Activated CD8-positive, alpha-beta memory T cell treated with anti-CD3 and anti-CD28 coated beads for 4 hours (primary cell): Measurements from ENCODE around the gene TCEAL1.

Experiments
- DNase-seq, 2 donors: peaks; one replicate each; pipeline ENCODE4 v3.0.0-alpha.2; 2020; ENCODE audit warnings: low read depth in 2 of 2

TCEAL1 gene

DNA sequence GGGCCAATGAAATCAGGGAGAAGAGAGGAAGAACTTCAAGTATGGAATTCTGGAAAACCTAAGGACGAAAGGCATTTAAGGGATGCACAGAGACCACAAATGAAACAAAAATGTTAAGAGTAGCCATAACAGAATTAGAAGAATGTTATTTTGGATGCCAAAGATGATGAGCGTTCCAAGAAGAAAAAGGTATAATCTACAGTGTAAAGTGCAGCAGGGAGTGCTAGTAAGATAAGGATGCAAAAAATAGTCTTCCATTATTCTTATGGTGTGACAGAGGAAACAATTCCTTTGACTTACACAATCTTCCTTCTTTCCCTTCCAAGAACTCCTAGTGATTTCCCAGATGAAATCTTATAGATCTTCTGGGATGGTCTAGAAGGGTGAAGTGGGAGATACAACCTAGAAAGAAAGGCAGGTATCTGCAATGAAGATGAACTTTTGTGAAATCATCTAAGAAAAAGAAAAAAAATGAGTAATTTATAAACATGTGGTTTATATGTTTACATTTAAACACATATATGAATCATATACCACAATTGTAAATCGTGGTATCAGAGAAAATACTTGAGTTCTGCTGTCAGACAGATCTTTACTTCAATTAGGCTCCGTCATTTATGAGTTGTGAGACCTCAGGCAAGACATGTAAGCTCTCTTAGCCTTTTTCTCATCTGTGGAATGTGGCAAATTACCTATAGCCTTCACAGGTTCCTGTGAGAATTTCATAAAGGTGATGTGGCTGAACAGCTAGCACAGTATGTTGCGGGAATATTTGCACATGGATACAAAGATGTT, 49.6 kb downstream of the TCEAL1 start:
- no peak for DNase-seq
